ENCODE data around the gene STXBP6.

DNA sequence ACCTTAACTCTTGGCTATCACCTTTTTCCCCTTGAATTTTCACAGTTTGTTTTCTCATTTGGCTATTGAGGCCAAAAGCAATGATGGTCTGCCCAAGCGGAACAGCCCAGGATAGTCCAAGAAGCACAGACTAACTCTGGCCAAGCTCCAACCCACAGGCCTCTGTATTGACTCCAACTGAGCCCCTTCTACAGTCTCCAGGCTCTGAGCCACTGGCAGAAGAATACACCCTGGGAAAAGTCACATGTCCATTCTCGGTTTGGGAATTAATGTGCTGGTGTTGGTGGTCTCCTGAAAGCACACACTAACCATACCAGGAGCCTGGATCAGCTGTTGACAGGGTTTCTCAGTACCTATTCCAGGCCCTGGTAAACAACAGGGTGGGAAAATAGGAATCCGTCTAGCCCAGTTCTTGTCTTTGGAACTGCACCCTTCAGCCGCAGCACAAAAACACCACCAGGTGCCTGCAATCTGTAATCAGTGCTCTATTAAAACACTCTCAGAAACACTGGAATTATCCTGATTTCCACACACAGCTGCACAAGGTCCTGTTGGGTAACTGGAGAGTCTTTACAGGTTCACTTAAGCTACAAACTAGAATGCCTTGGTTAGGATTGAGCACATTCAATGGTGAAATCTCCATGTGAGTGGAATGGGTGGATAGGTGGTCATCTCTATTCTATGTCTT is 63.6 kb downstream of the STXBP6 start:
- TF ChIP-seq POLR2A (IDR thresholded peaks at IDR 0.05), result no peak
- TF ChIP-seq, protein P1, sequence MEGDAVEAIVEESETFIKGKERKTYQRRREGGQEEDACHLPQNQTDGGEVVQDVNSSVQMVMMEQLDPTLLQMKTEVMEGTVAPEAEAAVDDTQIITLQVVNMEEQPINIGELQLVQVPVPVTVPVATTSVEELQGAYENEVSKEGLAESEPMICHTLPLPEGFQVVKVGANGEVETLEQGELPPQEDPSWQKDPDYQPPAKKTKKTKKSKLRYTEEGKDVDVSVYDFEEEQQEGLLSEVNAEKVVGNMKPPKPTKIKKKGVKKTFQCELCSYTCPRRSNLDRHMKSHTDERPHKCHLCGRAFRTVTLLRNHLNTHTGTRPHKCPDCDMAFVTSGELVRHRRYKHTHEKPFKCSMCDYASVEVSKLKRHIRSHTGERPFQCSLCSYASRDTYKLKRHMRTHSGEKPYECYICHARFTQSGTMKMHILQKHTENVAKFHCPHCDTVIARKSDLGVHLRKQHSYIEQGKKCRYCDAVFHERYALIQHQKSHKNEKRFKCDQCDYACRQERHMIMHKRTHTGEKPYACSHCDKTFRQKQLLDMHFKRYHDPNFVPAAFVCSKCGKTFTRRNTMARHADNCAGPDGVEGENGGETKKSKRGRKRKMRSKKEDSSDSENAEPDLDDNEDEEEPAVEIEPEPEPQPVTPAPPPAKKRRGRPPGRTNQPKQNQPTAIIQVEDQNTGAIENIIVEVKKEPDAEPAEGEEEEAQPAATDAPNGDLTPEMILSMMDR (IDR thresholded peaks at IDR 0.05), result no peak
